NCI-H1694 treated with DMSO at 0.1 percent for 48 hours (cell line): ENCODE measurements around the gene TSPEAR.
"Not testable (repeated sequence)": the region's sequence is repeated elsewhere in the genome, so short reads cannot be mapped to it uniquely, and the experiment has no call there.

ENCODE experiments used
- DNase-seq: peaks from one replicate; lab custom pipeline; 2025; lab: John Stamatoyannopoulos, UW

The TSPEAR gene

DNA sequence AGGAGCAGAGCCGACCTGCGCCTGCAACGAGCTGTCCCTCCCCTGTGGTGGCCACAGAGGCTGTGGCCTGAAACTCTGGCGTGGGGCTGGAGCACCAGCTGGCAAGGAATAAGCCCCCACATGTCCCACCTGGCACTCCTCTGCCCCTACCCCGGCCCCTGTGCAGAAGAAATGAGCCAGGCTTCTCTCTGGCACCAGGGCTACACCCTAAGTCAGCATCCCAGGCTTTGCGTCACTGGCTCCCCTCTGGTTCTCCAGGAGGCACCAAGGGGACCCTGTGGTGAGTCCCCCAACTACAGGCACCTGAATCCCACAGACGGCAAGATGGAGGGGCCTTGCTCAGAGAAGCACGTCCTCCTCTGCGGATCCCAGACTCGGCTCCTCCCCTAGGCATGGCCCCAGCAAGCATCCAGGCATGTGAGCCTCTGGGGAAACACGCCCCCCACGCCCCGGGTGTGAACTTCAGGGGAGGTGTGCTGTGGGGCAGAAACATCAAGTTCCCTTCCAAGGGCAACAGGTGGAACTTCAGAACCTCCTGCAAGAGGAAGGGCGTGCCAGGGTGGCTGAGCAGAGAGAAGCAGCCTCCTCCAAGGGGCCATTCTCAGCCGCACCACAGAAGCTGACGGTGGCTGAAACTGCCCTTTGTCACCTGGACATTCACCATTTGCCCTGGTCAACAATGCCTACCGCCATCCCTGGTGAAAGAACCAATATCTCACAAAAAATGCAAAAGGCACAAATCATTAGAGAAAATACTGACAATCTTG, 108.1 kb downstream of the TSPEAR start:
- no peak for DNase-seq

DNA sequence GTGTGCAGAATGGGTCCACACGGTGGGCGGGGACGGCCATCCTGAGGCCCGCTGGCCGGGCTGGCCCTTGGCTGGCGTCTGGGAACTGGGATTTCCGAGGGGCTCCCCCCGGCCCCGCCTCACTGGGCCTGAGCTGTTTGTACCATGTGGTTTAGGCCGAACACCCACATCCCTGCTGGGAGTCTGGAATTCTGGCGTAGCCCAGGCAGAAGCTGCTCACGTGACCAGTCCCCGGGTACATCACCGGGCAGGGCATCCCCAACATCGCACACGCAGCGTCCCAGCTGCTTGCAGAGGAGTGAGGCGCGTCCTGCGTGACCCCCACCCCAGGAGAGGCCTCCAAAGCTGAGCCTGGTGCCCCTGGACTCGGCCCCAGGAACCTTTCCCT, 108.9 kb downstream of the TSPEAR start:
- DNase-seq = no peak

DNA sequence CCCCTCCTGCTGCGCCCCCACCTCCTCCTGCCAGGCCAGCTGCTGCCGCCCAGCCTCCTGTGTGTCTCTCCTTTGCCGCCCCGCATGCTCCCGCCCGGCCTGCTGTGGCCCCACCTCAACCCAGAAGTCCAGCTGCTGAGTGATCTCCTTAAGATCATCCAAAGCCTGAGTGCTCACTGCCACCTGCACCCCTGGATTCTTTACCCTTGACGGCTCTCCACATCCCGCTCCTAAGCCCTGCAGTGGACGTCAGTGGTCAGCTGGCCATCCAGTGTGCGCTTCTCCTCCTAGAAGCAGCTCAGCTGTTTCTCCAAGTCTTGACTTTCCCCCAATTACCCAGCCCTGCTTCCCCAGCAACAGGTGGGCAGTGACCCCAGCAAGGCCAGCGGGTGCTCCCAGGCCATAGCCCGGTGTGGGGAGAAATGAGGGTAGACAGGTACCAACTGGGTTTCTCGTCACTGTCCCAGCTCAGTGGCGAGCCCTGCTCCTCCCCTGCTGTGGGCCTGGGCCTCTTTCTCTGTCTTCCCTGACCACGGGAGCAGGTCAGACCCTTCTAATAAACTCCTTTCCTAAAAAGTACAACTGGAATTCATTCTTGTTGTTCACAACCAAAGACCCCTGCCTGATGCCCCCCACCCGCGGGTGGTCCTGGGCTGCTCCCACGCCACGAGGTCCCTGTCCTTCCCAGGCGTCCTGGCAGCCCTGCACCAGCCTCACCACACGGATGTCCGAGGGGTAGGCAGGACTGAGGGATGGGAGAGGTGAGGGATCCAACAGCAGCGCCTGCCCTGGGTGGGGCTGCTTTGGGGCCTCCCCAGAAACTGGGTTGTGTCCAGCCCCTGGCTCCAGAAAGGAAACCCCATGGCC, 109.5 kb downstream of the TSPEAR start:
- DNase-seq = no peak

DNA sequence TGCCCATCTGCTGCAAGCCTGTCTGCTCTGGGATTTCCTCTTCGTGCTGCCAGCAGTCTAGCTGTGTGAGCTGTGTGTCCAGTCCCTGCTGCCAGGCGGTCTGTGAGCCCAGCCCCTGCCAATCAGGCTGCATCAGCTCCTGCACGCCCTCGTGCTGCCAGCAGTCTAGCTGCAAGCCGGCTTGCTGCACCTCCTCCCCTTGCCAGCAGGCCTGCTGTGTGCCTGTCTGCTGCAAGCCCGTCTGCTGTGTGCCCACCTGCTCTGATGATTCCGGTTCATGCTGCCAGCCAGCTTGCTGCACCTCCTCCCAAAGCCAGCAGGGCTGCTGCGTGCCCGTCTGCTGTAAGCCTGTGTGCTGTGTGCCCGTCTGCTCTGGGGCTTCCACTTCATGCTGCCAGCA, 110.3 kb downstream of the TSPEAR start:
- DNase-seq = peak; percentile 55

DNA sequence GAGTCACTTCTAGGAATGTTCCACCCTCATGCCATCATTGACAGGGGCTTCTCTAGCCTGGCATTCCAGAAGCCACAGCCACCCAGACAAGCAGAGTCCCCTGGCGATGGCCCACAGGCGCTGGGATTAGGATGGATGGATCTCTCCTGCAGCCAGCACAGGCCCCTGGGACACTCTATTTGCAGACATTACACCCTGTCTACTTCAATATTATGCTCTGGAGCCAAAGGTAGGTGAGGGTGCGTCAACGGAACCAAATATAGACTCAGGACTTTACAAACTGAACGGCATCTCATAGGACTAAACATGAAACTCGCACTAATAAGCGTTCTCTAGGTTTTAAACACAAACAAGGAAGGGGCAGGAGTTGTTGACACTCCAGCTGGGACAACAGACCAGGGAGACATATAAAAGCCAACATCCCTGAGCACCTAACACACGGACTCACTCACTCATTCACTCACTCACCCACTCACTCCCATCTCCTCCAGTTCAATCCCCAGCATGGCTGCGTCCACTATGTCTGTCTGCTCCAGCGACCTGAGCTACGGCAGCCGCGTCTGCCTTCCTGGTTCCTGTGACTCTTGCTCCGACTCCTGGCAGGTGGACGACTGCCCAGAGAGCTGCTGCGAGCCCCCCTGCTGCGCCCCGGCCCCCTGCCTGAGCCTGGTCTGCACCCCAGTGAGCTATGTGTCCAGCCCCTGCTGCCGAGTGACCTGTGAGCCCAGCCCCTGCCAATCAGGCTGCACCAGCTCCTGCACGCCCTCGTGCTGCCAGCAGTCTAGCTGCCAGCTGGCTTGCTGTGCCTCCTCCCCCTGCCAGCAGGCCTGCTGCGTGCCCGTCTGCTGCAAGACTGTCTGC, 111.0 kb downstream of the TSPEAR start, which contains the start of gene KRTAP10-7:
Gene KRTAP10-7, plus strand, starts transcription at position 480 of the 861 bp plus-strand sequence. Its CDS starts 25 bp downstream, at position 505.
- DNase-seq = not testable (repeated sequence)

DNA sequence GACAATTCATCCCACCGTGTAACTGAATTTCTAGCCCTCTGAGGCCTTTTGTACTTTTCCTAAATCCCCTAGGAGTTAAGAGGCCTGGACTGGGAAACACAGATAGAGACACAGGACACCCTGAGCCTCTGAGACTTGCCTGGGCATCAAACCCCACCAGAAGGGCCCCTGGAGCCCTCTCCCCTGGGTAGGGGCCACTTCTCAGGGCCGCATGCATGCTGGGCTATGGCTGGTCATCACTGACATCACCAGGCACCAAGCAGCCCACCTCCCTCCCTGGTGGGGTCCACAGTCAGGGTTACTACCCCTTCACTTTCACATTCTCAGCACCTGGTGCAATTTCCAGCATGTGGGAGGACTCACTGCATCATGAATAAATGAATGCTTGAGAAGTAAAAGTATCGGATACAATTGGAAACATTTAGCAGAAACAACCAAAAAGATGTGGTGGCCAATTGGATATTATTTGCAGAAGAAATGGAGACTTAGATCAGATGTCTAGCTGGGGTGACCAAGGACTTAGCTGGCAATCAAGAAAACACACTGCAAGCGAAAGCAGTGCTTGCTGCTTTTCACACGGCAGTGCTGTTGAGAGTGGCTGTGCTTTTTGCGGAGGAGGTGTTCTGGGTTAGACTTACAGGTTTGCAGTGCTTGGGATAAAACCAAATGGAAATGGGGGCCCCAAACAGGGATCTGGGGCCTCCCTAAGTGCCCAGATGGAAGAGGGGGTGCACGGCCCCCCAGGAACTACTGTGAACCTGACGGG, 111.9 kb downstream of the TSPEAR start:
- no peak for DNase-seq

DNA sequence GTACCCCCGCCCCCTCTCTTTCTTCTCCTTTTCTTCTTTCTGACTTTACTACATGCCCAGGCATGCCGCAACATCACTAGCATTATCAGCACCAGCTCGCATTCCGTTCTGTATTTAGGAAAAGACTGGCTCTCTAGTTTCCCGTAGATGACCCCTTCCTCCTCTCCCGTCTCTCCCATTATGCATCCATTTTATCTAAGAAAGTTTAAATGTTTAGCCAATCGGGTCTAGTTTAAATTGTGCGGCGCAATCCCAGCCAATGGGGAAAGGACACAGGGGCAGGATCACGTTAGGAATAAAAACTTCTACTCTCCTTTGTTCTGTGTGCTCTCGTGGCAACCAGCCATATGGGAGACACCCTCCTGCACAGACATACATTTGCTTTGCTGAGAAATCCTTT, 113.3 kb downstream of the TSPEAR start:
- no peak for DNase-seq

DNA sequence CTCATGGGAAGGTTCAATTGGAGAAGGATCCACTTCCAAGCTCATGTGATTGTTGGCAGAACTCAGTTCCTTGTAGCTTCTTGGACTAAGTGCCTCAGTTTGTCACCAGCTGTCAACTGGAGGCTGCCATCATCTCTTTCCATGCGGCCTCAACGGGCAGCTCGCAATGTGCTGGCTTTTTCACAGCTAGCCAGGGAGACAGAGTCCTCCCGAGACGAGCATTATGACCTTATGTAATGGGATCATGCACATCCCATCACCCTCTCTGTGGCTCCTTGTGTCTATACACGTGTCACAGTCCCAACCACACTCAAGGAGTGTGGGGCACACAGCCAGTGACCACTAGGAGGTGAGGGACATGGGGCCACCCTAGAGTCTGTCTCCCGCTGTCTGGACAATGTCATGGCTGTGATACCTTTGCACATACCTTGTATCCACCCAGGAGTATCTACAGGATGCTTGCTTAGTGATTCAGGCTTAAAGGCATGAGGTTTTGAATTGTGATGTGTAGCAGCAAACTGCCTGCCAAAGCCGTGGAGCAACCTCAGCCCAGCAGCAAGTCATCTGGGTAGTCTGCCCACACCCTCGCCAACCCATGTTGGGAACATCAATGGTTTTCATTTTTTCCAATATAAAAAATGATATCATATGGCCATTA, 115.2 kb downstream of the TSPEAR start:
- DNase-seq = no peak

DNA sequence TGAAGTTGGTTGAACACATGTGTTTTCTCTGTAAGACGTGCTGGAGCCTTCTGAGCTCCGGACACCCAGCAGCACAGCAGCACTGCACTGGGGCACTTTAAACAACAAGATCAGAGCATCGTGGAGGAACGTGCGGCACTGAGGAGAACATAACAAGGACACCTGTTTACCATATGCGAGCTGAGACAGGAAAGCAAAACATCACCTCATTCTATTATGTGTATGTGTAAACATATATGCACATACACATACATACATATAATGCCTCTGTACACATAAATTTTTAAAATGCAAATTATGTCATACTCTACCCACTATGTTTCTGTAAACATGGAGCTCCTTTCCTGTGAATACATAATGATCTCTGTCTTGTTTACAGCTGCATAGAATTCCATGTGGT, 115.8 kb downstream of the TSPEAR start:
- no peak for DNase-seq

DNA sequence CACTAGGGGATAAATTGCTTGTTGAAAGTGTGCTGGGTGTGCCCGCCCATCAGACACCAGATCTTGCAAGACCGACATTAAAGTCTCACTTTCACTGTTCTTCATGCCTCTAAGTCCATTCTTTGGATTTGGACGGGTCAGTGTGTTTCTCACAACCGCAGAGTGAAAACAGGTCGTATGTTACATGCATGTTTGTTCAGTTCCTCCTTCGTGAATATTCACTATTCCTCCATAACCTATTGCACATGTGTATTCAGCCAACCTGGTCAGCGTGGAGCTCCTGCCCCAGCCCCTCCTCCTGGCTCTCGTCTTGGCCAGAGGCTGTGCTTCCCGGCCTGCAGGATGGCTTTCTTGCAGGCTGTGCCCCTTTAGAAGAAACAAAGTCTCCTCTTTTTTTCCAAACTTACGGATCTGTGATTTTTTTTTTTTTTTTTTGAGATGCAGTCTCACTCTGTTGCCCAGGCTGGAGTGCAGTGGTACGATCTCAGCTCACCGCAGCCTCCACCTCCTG, 116.9 kb downstream of the TSPEAR start:
- no peak for DNase-seq

DNA sequence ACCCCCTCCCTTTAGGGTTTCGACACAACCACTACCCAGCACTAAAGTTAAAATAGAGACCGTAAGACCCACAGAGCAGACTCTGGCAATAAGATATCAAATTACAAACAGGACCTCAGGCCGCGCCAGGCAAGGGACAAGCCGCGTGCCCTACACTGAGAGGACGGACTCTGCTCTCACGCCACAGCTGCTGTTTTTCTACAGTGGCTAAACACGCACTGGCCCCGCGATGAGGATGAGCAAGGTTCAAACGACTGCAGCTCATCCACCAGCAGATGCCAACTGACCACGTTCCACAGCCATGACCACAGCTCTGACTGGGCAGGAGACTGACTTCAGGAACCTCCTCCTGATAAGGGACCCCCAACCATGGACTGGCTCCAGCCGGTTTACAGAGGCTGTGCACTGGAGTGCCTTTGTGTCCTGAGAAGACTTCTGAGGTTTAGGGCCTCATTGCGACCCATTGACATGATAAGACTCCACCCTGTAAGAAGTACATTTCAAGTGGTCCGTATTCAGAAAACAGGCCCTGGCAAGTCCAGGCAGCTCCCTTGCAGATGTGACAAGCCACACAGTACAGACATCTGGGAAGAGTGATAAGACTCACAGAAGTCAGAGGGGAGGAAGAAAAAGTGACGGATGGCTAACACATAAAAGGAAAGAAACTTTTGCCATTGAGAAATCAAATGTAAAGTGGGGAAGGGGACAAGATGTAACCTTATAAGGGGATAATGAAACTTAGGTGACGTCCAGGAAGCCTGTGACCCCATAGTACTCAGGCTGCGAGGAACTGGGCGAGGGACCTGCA, 117.6 kb downstream of the TSPEAR start:
- DNase-seq = no peak

DNA sequence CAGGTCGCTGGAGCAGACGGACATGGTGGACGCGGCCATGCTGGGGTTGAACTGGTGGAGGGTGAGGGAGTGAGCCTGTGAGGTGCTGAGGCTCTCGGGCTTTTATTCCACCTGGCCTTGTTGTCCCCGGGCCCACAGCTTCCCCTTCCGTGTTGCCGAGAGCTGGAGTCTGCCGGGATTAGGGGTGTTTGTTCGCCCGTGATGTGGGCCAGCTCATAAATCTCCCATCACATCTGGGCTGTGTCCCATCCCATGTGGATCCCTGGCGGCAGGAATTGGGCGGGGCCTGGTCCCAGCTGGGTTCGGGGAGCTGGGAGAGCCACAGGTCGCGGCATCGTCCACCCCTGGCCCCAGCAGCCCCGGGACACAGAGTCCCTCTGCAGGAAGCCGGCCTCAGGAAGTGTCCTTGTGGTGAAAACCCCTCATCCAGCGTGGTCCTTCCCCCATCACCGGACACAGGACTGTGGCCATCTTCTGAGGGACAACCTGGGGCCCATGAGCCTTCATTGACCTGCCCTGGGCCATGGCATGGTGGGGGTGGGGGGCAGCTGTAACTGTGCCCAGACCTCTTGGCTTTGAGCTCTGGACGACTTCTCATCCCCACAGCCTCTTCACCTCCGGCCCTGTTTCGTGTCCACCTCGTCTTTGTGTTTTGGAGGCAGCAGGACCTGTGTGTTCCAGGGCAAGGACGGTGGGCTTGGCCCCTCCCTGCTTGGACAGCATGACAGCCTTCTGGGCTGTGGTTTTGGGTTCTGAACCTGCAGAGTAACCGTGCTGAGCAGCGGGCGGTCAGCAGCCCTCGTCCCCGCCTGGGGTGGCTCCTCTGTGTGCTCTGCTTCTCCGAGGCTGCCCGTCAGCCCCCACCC, 118.7 kb downstream of the TSPEAR start, which contains the start of gene KRTAP10-6:
Gene KRTAP10-6, minus strand, starts transcription at position 60 of the 866 bp plus-strand sequence. Its CDS starts 21 bp downstream, at position 39.
- DNase-seq = no peak

DNA sequence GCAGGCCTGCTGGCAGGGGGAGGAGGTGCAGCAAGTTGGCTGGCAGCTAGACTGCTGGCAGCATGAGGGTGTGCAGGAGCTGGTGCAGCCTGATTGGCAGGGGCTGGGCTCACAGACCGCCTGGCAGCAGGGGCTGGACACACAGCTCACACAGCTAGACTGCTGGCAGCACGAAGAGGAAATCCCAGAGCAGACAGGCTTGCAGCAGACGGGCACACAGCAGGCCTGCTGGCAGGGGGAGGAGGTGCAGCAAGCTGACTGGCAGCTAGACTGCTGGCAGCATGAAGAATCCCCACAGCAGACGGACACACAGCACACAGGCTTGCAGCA, 119.6 kb downstream of the TSPEAR start:
- DNase-seq = not testable (repeated sequence)

DNA sequence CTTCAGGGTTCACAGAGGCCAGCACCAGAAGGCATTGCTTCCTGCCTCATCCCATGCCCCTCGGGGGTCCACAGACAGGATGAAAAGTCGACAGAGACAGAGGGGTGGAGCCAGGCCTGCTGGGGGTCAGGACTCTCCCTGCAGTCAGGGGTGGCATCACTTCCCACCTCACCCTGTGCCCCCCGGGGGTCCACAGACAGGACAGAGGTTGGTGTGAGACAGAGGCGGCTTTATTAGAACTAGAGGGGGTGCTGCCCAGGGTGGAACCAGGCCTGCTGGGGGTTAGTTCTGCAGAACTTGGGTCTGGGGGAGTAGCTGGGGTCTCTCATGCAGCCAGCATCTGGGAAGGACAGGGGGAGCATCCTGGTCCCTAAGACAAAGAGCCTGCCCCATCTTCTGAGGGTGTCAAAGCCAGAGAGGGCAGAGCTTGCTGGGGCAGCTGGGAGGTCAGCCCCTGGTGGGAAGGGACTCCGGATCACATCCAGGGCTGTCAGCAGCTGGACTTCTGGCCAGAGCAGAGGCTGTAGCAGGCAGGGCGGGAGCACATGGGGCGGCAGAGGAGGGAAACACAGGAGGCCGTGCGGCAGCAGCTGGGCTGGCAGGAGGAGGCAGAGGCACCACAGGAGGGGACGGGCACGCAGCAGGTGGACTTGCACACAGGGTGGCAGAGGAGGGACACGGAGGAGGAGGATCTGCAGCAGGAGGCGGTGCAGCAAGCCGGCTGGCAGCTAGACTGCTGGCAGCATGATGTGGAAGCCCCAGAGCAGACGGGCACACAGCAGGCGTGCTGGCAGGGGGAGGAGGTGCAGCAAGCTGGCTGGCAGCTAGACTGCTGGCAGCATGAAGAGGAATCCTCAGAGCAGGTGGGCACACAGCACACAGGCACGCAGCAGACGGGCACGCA, 120.2 kb downstream of the TSPEAR start:
- DNase-seq = peak; percentile 73

DNA sequence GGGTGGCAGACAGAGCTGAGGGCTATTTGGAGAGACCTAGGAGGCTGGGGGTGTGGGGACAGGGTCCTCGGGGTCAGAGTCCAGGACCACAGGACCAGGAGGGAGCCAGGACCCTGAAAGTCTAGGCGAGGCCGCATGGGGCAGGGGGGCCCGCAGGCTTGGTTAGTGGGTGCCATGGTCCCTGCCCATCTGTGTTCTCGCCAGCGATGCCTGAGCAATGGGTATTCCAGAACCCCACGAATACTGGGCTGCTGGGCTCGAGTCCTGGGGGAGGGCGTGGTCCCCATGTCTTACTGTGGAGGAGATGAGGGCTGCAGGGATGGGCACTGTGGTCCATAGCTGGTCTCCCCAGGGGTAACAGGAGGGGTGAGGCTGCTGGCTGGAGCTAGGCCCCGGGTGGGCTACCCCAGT, 121.1 kb downstream of the TSPEAR start:
- no peak for DNase-seq

DNA sequence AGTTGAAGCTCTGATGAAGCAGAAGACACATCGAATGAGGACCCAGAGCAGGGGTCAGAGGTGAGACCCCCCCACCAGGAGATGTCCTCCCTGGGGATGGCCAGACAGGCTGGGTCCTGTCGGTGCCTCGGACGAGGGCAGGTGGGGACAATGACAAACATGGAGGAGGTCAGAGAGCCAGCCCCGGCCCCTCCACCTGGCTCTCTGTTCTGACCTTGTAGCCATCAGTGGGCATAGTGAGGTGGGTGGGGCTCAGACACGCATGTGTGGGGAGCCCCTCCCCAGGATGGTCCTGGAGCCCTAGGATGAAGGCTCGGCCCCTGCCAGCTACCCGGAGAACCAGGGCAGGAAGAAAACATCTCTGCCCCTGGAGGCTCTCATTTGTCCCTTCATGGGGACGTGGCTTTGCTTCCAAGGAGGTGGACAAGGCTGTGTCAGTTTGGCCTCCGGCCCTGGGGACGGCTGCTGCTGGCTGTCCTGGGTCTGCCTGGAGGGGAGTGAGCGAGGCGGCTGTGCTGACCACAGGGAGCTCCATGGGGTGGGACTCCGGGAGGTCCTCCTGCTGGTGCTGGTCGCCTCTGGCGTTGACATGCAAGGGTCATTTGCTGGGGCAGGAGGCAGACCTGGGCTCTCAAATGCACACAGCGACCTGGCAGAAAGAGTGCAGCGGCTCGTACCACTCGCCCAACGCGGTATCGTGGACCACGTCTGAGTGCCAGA, 121.6 kb downstream of the TSPEAR start:
- no peak for DNase-seq

DNA sequence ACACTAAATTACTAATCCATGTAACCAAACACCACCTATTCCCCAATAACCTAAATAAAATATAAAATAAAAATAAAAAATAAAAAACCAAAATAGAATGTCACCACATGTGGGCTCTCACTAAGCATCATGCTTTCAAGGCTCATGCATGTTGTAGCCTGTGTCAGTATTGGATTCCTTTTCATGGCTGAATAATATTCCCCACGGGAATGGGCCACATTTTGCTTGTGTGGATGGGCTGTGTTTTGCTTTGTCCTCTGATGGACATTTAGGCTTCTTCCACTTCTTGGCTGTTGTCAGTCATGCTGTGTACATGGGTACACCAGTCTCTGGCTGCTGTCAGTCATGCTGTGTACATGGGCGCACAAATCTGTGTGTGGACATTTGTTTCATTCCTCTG, 122.3 kb downstream of the TSPEAR start:
- DNase-seq = no peak
